PC-9 (cell line): ENCODE results near the gene DNAJC2.
"Not testable (repeated sequence)": the region's sequence is repeated elsewhere in the genome, so short reads cannot be mapped to it uniquely, and the experiment has no call there.

Experiments used
- CTCF ChIP-seq: fragments of 200-600 bp; sonication (generic); conservative IDR thresholded peaks from 2 replicates; pipeline ENCODE4 v1.6.1; 2017; ENCODE audit warnings: mixed run types, antibody characterized with exemption, mild to moderate bottlenecking, moderate library complexity
- EZH2 ChIP-seq: fragments of 200-600 bp; sonication (generic); IDR thresholded peaks from 2 replicates; pipeline ENCODE4 v1.8.0; 2017; ENCODE audit warnings: antibody characterized with exemption, low read depth

GRCh38 chr7:103278195-103278594 lies 66.4 kb downstream of the DNAJC2 start:
- TF ChIP-seq CTCF, EZH2: not testable (repeated sequence)
